ENCODE results near the gene RTEL1.

RTEL1 gene

GRCh38 chr20:63690898-63691710 lies 33.0 kb downstream of the RTEL1 start:
- no peak for TF ChIP-seq CTCF (IDR thresholded peaks at IDR 0.05; ENCODE audit: low read depth, low read length)
- in situ Hi-C loops (cut with HindIII; ENCODE audit: low sequenced_read_pairs): no loop called here
- no peak overlapping the region for H3K4me3 ChIP-seq (ENCODE audit: low read depth, low read length)
- DNase-seq (ENCODE audit: low read depth, low spot score): no peak

GRCh38 chr20:63691711-63692435 lies 33.8 kb downstream of the RTEL1 start:
- in situ Hi-C loops (cut with HindIII; ENCODE audit: low sequenced_read_pairs): no loop called here
- TF ChIP-seq CTCF (IDR thresholded peaks at IDR 0.05; ENCODE audit: low read depth, low read length): no peak
- H3K4me3 ChIP-seq (ENCODE audit: low read depth, low read length): no peak overlapping the region
- no peak for DNase-seq (ENCODE audit: low read depth, low spot score)

GRCh38 chr20:63692436-63693082 lies 34.4 kb downstream of the RTEL1 start:
- TF ChIP-seq CTCF (IDR thresholded peaks at IDR 0.05; ENCODE audit: low read depth, low read length): no peak
- H3K4me3 ChIP-seq (ENCODE audit: low read depth, low read length): no peak overlapping the region
- DNase-seq (ENCODE audit: low read depth, low spot score): no peak
- in situ Hi-C loops (cut with HindIII; ENCODE audit: low sequenced_read_pairs): no loop called here

GRCh38 chr20:63693083-63693732 lies 35.1 kb downstream of the RTEL1 start:
- DNase-seq (ENCODE audit: low read depth, low spot score): no peak
- no peak for TF ChIP-seq CTCF (IDR thresholded peaks at IDR 0.05; ENCODE audit: low read depth, low read length)
- no peak overlapping the region for H3K4me3 ChIP-seq (ENCODE audit: low read depth, low read length)
- in situ Hi-C loops (cut with HindIII; ENCODE audit: low sequenced_read_pairs): no loop called here

- in situ Hi-C loops (cut with HindIII; ENCODE audit: low sequenced_read_pairs): no loop called here
- H3K4me3 ChIP-seq (ENCODE audit: low read depth, low read length): no peak overlapping the region
Measured at GRCh38 chr20:63693733-63694583, 35.8 kb downstream of the RTEL1 start.

More at GRCh38 chr20:63693733-63694583, 35.8 kb downstream of the RTEL1 start:
- no peak for DNase-seq (ENCODE audit: low read depth, low spot score)
- TF ChIP-seq CTCF (IDR thresholded peaks at IDR 0.05; ENCODE audit: low read depth, low read length): no peak
